Breast epithelium (tissue), 4 donors: ENCODE measurements around the gene MIER1. TPM values are rescaled to one million over a fixed set of nuclear protein-coding genes. Genes with fewer than 3 reads are reported as not detected.

ENCODE experiments used
- DNase-seq, 2 donors: peaks; one replicate each; pipeline ENCODE4 v3.0.0-alpha.2; 2019; ENCODE audit warnings: low spot score in 2 of 2
- H3K27ac ChIP-seq, 2 donors: fragments of 200-600 bp; sonication (generic) in 1 of 2; one replicate each; pipeline ENCODE4 v1.5.1; 2016 to 2019; ENCODE audit warnings: mild to moderate bottlenecking in 1 of 2
- H3K27me3 ChIP-seq, 2 donors: fragments of 200-600 bp; sonication (generic) in 1 of 2; one replicate each; pipeline versions ENCODE4 v1.5.1 to v1.6.0; 2017 to 2019; ENCODE audit warnings: control low read depth in 1 of 2, mild to moderate bottlenecking in 1 of 2
- H3K36me3 ChIP-seq: fragments of 200-600 bp; one replicate; pipeline ENCODE4 v1.5.1; 2019
- H3K4me1 ChIP-seq, 2 donors: fragments of 200-600 bp; sonication (generic); one replicate each; pipeline ENCODE4 v1.5.1; 2016 to 2019; ENCODE audit warnings: control low read depth in 1 of 2
- H3K4me3 ChIP-seq, 3 donors: fragments of 200-600 bp; sonication (generic); 1 replicate in 2 of 3; 2 replicates in 1 of 3; pipeline ENCODE4 v1.5.1; 2016 to 2019; ENCODE audit warnings: mild to moderate bottlenecking in 3 of 3, moderate library complexity in 2 of 3
- H3K9me3 ChIP-seq, 2 donors: fragments of 200-600 bp; sonication (generic) in 1 of 2; one replicate each; pipeline ENCODE4 v1.5.1; 2016 to 2019; ENCODE audit warnings: control low read depth in 1 of 2
- CTCF ChIP-seq, 3 donors: fragments of 450-650 bp; IDR thresholded peaks; one replicate each; pipeline ENCODE4 v1.5.1; 2016 to 2017; ENCODE audit warnings: antibody characterized with exemption in 3 of 3, mild to moderate bottlenecking in 3 of 3, moderate library complexity in 3 of 3
- POLR2A ChIP-seq: fragments of 450-650 bp; IDR thresholded peaks from one replicate; pipeline ENCODE4 v1.6.1; 2016; ENCODE audit warnings: antibody characterized with exemption, mild to moderate bottlenecking, moderate library complexity
- POLR2AphosphoS5 ChIP-seq, 3 donors: sonication (generic); formaldehyde crosslinking; IDR thresholded peaks; one replicate each; pipeline ENCODE4 v1.6.1; 2017; ENCODE audit warnings: antibody characterized with exemption in 3 of 3
- intact Hi-C: fragments of 100-400 bp; cut with DNase I; formaldehyde crosslinking; loops from one replicate; pipeline ENCODE4 v1.15.1; 2023; ENCODE audit warnings: low total_unique reads
- total RNA-seq, 3 donors: library from RNA; depleted of rRNA; stranded (reverse); fragments of >200 nt; gene quantifications; one replicate each; pipeline ENCODE4 v1.1.0, GENCODE V29; 2016

MIER1 gene
- total RNA-seq, 3 donors from 2014 or later = 42.4 to 51.1 (median 43.9) TPM

- H3K4me1 ChIP-seq = no peaks in the 10 kb centered on the region
- intact Hi-C loops = no loop called here
- H3K27ac ChIP-seq = no peak overlapping the region
- H3K36me3 ChIP-seq = no peaks in the 10 kb centered on the region
- DNase-seq = peak in 1 of 2 donors; percentile 39
- TF ChIP-seq CTCF (IDR thresholded peaks at IDR 0.05) (peak in 2 of 3 donors; percentile 54 to 66), POLR2A (no peak), POLR2AphosphoS5 (IDR thresholded peaks at IDR 0.05) (peak in 1 of 3 donors; percentile 22)
- no peaks in the 10 kb centered on the region for H3K27me3 ChIP-seq
- H3K9me3 ChIP-seq = no peaks in the 10 kb centered on the region
- H3K4me3 ChIP-seq = no peak overlapping the region
Observed at GRCh38 chr1:66996018-66996682, 71.4 kb downstream of the MIER1 start.

GRCh38 chr1:66998972-66999371 lies 74.2 kb downstream of the MIER1 start:
- DNase-seq = no peak
- no peak overlapping the region for H3K4me3 ChIP-seq
- TF ChIP-seq POLR2AphosphoS5 (IDR thresholded peaks at IDR 0.05) = no peak
- no peak for TF ChIP-seq POLR2A
- TF ChIP-seq CTCF (IDR thresholded peaks at IDR 0.05) = no peak
- no peaks in the 10 kb centered on the region for H3K9me3 ChIP-seq
- no peaks in the 10 kb centered on the region for H3K27me3 ChIP-seq
- H3K36me3 ChIP-seq = no peaks in the 10 kb centered on the region
- no peak overlapping the region for H3K27ac ChIP-seq
- no peaks in the 10 kb centered on the region for H3K4me1 ChIP-seq
- intact Hi-C loops = no loop called here

GRCh38 chr1:66999640-67000400 lies 75.0 kb downstream of the MIER1 start:
- no peak overlapping the region for H3K27ac ChIP-seq

GRCh38 chr1:67001682-67002425 lies 77.1 kb downstream of the MIER1 start:
- intact Hi-C loops = no loop called here
- TF ChIP-seq POLR2AphosphoS5 (IDR thresholded peaks at IDR 0.05) (no peak), CTCF (IDR thresholded peaks at IDR 0.05) (no peak), POLR2A (no peak)
- Histone ChIP-seq H3K27me3 (no peaks in the 10 kb centered on the region), H3K36me3 (no peaks in the 10 kb centered on the region), H3K9me3 (no peaks in the 10 kb centered on the region), H3K4me1 (no peaks in the 10 kb centered on the region), H3K27ac (no peak overlapping the region), H3K4me3 (no peak overlapping the region)
- DNase-seq = no peak

More at GRCh38 chr1:66999640-67000400, 75.0 kb downstream of the MIER1 start:
- TF ChIP-seq POLR2A (no peak), POLR2AphosphoS5 (IDR thresholded peaks at IDR 0.05) (no peak), CTCF (IDR thresholded peaks at IDR 0.05) (no peak)
- H3K27me3 ChIP-seq = no peaks in the 10 kb centered on the region
- no peaks in the 10 kb centered on the region for H3K4me1 ChIP-seq
- no peaks in the 10 kb centered on the region for H3K36me3 ChIP-seq
- intact Hi-C loops = no loop called here
- no peaks in the 10 kb centered on the region for H3K9me3 ChIP-seq
- no peak for DNase-seq
- no peak overlapping the region for H3K4me3 ChIP-seq
